ENCODE results near the gene NCDN.
A peak's percentile ranks its signal among the peaks of the same experiment; 100 is the strongest.

NCDN gene

DNA sequence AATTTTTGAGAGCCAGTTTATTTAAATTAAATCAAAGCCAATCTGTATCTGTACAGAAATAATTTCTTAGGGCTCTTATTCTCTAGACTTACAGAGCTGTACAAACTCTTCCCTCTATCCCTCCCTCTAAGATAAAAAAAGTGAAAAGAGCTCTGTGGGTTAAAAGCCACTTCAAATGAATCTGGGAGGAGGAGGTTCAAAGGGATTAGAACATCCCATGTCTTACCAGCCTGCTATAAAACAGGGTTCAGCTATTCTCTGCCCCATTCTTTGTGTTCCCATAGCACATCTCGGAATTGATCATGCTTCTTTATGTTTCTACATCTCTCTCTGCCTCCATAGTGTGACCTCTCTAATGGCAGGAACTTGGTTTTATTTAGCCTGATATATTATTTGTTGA is 19.8 kb upstream of the NCDN start:
- DNase-seq (ENCODE audit: insufficient read length, low spot score) (no peak), FAIRE-seq (no peak)
- TF ChIP-seq, protein P1, sequence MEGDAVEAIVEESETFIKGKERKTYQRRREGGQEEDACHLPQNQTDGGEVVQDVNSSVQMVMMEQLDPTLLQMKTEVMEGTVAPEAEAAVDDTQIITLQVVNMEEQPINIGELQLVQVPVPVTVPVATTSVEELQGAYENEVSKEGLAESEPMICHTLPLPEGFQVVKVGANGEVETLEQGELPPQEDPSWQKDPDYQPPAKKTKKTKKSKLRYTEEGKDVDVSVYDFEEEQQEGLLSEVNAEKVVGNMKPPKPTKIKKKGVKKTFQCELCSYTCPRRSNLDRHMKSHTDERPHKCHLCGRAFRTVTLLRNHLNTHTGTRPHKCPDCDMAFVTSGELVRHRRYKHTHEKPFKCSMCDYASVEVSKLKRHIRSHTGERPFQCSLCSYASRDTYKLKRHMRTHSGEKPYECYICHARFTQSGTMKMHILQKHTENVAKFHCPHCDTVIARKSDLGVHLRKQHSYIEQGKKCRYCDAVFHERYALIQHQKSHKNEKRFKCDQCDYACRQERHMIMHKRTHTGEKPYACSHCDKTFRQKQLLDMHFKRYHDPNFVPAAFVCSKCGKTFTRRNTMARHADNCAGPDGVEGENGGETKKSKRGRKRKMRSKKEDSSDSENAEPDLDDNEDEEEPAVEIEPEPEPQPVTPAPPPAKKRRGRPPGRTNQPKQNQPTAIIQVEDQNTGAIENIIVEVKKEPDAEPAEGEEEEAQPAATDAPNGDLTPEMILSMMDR (IDR thresholded peaks at IDR 0.05; ENCODE audit: insufficient read depth, missing control alignments) = no peak

DNA sequence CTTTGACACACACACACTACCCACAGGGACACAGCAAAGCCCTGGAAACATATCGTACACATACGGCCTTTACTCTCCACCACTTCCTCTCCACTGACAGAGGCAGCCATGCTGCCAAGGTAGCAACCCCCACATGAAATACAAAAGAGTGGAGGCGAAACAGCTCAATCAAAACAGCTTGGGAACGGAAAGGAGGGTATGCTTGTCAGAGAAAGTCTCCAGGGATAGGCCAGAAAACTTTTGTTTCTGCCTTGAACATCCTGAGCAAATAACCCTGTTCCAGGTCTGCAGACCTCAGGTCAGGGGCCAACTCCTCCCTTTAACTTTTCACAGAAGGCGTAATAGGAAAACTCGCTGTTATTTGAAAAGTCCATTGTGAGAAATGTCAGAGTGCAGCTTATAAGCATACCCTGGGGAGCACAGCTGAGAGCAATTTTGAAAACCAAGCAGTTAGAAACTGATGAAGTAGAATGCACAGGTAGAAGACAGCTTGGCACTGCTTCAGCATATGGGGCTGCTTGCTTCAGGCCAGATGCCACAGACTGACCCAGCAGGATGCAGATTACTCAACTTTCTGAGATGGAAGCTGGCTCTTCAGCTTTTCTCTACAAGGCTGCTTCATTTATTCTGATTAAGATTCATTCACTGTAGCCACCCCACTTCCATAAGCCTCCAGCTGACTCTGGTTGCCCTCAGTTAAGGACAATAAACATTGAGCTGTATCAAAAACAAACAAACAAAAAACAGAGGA is 18.4 kb upstream of the NCDN start:
- DNase-seq (ENCODE audit: insufficient read length, low spot score) (no peak), FAIRE-seq (no peak)
- TF ChIP-seq, protein P1 (IDR thresholded peaks at IDR 0.05; ENCODE audit: insufficient read depth, missing control alignments) = no peak

DNA sequence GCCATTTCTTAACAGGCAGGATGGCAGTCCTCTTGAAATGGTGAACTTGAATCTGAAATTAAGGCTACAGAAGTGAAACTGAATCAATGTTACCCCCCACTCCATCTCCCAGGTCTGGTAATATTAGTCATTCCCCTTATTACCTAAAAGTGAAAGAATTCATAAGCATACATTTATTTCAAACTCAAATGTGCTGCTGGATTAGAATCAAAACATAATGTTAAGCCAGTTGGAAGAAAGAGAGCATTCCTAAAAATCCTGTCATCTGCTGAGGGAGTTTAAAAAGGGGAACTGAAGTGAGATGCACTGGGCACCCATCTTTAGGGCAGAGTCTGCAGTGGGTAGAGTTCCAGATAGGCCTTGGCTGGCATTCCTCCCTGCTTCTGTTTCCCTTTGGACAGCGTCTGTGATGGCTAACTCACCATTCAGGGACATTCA is 17.8 kb upstream of the NCDN start:
- TF ChIP-seq, protein P1 (IDR thresholded peaks at IDR 0.05; ENCODE audit: insufficient read depth, missing control alignments) = no peak
- DNase-seq (ENCODE audit: insufficient read length, low spot score) = no peak
- FAIRE-seq = no peak

DNA sequence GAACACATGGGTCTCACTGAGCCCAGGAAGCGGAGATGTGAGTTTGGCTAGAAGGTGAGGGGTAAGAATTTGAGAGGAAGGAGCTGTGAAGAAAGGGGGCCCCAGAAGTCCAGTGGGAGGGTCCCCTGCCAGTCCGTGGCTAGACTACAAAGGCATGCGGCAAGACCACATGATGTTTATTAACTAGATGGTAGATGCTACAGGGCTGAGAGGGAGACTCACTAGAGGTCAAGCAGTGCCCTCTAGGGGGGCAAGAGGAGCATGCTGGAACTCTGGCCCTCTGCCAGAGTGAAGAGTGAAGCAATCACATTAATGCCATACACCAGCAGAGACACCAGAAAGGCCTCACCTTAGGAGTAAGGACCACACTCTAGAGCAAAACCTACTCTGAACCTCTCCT is 12.6 kb upstream of the NCDN start:
- TF ChIP-seq, protein P1 (IDR thresholded peaks at IDR 0.05; ENCODE audit: insufficient read depth, missing control alignments) = peak; percentile 34
- DNase-seq (ENCODE audit: insufficient read length, low spot score) (no peak), FAIRE-seq (no peak)

DNA sequence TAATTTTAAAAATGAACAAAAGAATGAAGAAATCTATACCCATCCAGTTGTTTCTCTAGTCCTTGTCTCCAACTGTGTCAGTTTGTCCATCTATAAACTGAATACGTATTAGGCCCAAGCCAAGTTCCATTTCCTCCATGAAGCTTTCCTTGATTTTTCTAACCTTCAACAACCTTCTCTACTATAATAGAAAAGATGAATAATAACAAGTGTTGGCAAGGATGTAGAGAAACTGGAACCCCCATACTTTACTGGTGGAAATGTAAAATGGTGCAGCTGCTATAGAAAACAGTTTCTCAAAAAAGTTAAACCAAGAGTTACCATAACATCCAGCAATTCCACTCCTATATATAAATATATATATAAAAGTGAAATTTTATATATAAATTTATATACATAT is 11.0 kb upstream of the NCDN start:
- DNase-seq (ENCODE audit: insufficient read length, low spot score) (no peak), FAIRE-seq (no peak)
- TF ChIP-seq, protein P1 (IDR thresholded peaks at IDR 0.05; ENCODE audit: insufficient read depth, missing control alignments) = no peak

DNA sequence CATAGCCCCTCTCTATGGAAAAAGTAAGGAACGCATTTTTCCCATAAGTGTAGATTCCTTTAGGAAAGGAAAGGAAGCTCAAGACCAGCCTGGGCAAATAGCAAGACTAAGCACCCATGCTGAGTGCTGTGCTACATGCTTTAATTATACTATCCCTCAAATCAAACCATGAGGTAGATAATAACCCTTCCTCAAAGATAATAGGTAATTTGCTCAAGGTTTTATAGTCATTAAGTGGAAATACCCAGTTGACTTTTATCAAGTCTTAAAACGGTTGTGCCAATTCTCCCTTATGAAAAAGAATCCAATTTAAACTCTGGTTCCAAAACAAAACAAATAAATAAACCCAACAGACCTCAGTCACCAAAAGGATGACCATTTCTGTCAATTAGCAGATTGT is 3.7 kb upstream of the NCDN start:
- FAIRE-seq (no peak), DNase-seq (ENCODE audit: insufficient read length, low spot score) (no peak)
- TF ChIP-seq, protein P1 (IDR thresholded peaks at IDR 0.05; ENCODE audit: insufficient read depth, missing control alignments) = no peak

All from D721Med (cell line).